Mucosa of descending colon (tissue), 3 donors: ENCODE results near the gene OR4D6. TPM values are rescaled to one million over a fixed set of nuclear protein-coding genes. Genes with fewer than 3 reads are reported as not detected.

Source experiments
- ATAC-seq: fragments of 200-7000 bp; cut with Tn5 transposase; one replicate; pipeline ENCODE4 v1.9.1; 2020; ENCODE audit warnings: mild to moderate bottlenecking, moderate library complexity
- DNase-seq, 3 donors: peaks; one replicate each; pipeline ENCODE4 v3.0.0-alpha.2; 2020
- H3K36me3 ChIP-seq: fragments of 200-600 bp; one replicate; pipeline ENCODE4 v1.8.0; 2021; ENCODE audit warnings: low read depth, mild to moderate bottlenecking
- H3K4me1 ChIP-seq: fragments of 200-600 bp; one replicate; pipeline ENCODE4 v1.8.0; 2021; ENCODE audit warnings: low read depth, mild to moderate bottlenecking
- H3K4me3 ChIP-seq: fragments of 200-600 bp; one replicate; pipeline ENCODE4 v1.8.0; 2021; ENCODE audit warnings: mild to moderate bottlenecking
- H3K9me3 ChIP-seq: fragments of 200-600 bp; one replicate; pipeline ENCODE4 v1.8.0; 2021; ENCODE audit warnings: mild to moderate bottlenecking
- CTCF ChIP-seq: fragments of 200-600 bp; IDR thresholded peaks from one replicate; pipeline ENCODE4 v1.8.0; 2022; ENCODE audit warnings: antibody characterized with exemption, mild to moderate bottlenecking
- intact Hi-C, 2 donors: fragments of 100-400 bp; cut with DNase I in 1 of 2; cut with micrococcal nuclease in 1 of 2; formaldehyde crosslinking; loops; one replicate each; pipeline versions ENCODE4 v1.11.0 to v1.11.1; 2022; cut with DNase I, micrococcal nuclease
- total RNA-seq, 3 donors: library from RNA; stranded (reverse); fragmentation: NEBNext Ultra II Directional in 2 of 3; extraction: Animal tissue kit (Norgen Biotek cat#: 25700) in 2 of 3; gene quantifications; one replicate each; pipeline versions ENCODE4 v1.2.1 to v1.2.4, GENCODE V29; 2021 to 2023
- donor health status: DM: no; HTN: no; CAD: no; lungs with moderate emphysema.
- donor health status: DM: no; HTN: no; CAD: no.
- donor health status: DM: no; HTN: yes; CAD: no.

Gene OR4D6
- total RNA-seq, 3 donors from 2014 or later: not detected

GRCh38 chr11:59473015-59473414 lies 16.3 kb downstream of the OR4D6 start, which contains the start of gene OR4D10:
Gene OR4D10, plus strand, starts transcription at chr11:59473315. Its CDS starts 4,115 bp downstream, at chr11:59477430.
- no peak for TF ChIP-seq CTCF
- no peak within 1 kb of the TSS for H3K4me3 ChIP-seq
- no peak for DNase-seq
- no peaks in the 10 kb centered on the region for H3K36me3 ChIP-seq
- intact Hi-C loops: no loop called here
- no peaks in the 10 kb centered on the region for H3K9me3 ChIP-seq
- ATAC-seq: no peak
- no peaks in the 10 kb centered on the region for H3K4me1 ChIP-seq

GRCh38 chr11:59475176-59475575 lies 18.4 kb downstream of the OR4D6 start:
- no peak for ATAC-seq
- Histone ChIP-seq H3K36me3 (no peaks in the 10 kb centered on the region), H3K9me3 (no peaks in the 10 kb centered on the region), H3K4me1 (no peaks in the 10 kb centered on the region), H3K4me3 (no peak overlapping the region)
- intact Hi-C loops: no loop called here
- DNase-seq: no peak
- TF ChIP-seq CTCF: no peak

GRCh38 chr11:59479906-59480305 lies 23.1 kb downstream of the OR4D6 start:
- Histone ChIP-seq H3K4me3 (no peak overlapping the region), H3K36me3 (no peaks in the 10 kb centered on the region), H3K9me3 (no peaks in the 10 kb centered on the region), H3K4me1 (no peaks in the 10 kb centered on the region)
- ATAC-seq (no peak), DNase-seq (no peak)
- TF ChIP-seq CTCF: no peak
- intact Hi-C loops: no loop called here

- no peaks in the 10 kb centered on the region for H3K9me3 ChIP-seq
- TF ChIP-seq CTCF: no peak
- H3K36me3 ChIP-seq: no peaks in the 10 kb centered on the region
- ATAC-seq (no peak), DNase-seq (no peak)
- no peaks in the 10 kb centered on the region for H3K4me1 ChIP-seq
- no peak overlapping the region for H3K4me3 ChIP-seq
- intact Hi-C loops: no loop called here
Measured at GRCh38 chr11:59480359-59480758, 23.6 kb downstream of the OR4D6 start.

GRCh38 chr11:59501931-59502330 lies 45.2 kb downstream of the OR4D6 start:
- Histone ChIP-seq H3K9me3 (no peaks in the 10 kb centered on the region), H3K4me3 (no peak overlapping the region), H3K4me1 (no peaks in the 10 kb centered on the region), H3K36me3 (no peaks in the 10 kb centered on the region)
- intact Hi-C loops: no loop called here
- no peak for TF ChIP-seq CTCF
- DNase-seq (no peak), ATAC-seq (no peak)

- H3K36me3 ChIP-seq: no peaks in the 10 kb centered on the region
- no peak within 1 kb of the TSS for H3K4me3 ChIP-seq
- H3K4me1 ChIP-seq: no peaks in the 10 kb centered on the region
- no peak for DNase-seq
- no peak for ATAC-seq
- intact Hi-C loops: no loop called here
- no peaks in the 10 kb centered on the region for H3K9me3 ChIP-seq
- TF ChIP-seq CTCF: no peak
Measured at GRCh38 chr11:59503276-59503675, 46.5 kb downstream of the OR4D6 start, which contains the start of gene OR4D11. Gene OR4D11, plus strand, starts transcription at chr11:59503576. Its CDS starts 0 bp downstream, at chr11:59503576.
